Karpas-422 (cell line): Measurements from ENCODE around the gene UBA7. TPM values are rescaled to one million over a fixed set of nuclear protein-coding genes. Genes with fewer than 3 reads are reported as not detected.

Experiments used
- DNase-seq: peaks from one replicate; pipeline ENCODE4 v3.0.0-alpha.2; 2015
- H2AFZ ChIP-seq: fragments of 200-600 bp; sonication (generic); 2 replicates; pipeline ENCODE4 v1.6.1; 2014; ENCODE audit warnings: antibody characterized with exemption, low read length, mixed read lengths
- H3K27ac ChIP-seq: fragments of 200-600 bp; sonication (generic); 2 replicates; pipeline ENCODE4 v1.5.1; 2014; ENCODE audit warnings: mild to moderate bottlenecking, low read length, moderate library complexity
- H3K27me3 ChIP-seq: fragments of 200-600 bp; sonication (generic); 2 replicates; pipeline ENCODE4 v1.6.1; 2014; ENCODE audit warnings: low read length, mixed read lengths
- H3K36me3 ChIP-seq: fragments of 200-600 bp; sonication (generic); 2 replicates; pipeline ENCODE4 v1.6.1; 2014; ENCODE audit warnings: low read length, mixed read lengths; ENCODE audit not compliant: insufficient read depth
- H3K4me1 ChIP-seq: fragments of 200-600 bp; sonication (generic); 2 replicates; pipeline ENCODE4 v1.6.1; 2014; ENCODE audit warnings: mild to moderate bottlenecking, low read length, mixed read lengths
- H3K4me2 ChIP-seq: fragments of 200-600 bp; sonication (generic); 2 replicates; pipeline ENCODE4 v1.6.1; 2014; ENCODE audit warnings: low read length, low read depth, mild to moderate bottlenecking; ENCODE audit not compliant: poor library complexity, severe bottlenecking
- H3K4me3 ChIP-seq: fragments of 200-600 bp; sonication (generic); 2 replicates; pipeline ENCODE4 v1.5.1; 2014; ENCODE audit warnings: mild to moderate bottlenecking, antibody characterized with exemption, low read length, mixed read lengths
- H3K79me2 ChIP-seq: fragments of 200-600 bp; sonication (generic); 2 replicates; pipeline ENCODE4 v1.6.1; 2014; ENCODE audit warnings: mild to moderate bottlenecking, low read length, mixed read lengths
- H3K9ac ChIP-seq: fragments of 200-600 bp; sonication (generic); 2 replicates; pipeline ENCODE4 v1.6.0; 2014; ENCODE audit warnings: low read length
- H3K9me2 ChIP-seq: fragments of 200-600 bp; sonication (generic), shearing (Covaris generic); replicated peaks from 2 replicates; pipeline ENCODE4 v1.6.0; 2014; ENCODE audit warnings: mild to moderate bottlenecking, low read length, moderate library complexity; ENCODE audit not compliant: insufficient read depth
- H3K9me3 ChIP-seq: fragments of 300-700, 200-600 bp; sonication (generic); 2 replicates; pipeline ENCODE4 v1.6.1; 2014; ENCODE audit warnings: low read length, mixed read lengths
- H4K20me1 ChIP-seq: fragments of 200-600 bp; sonication (generic); 2 replicates; pipeline ENCODE4 v1.6.1; 2014; ENCODE audit warnings: mild to moderate bottlenecking, antibody characterized with exemption, low read length, low read depth; ENCODE audit not compliant: insufficient read depth
- total RNA-seq: library from RNA; depleted of rRNA; stranded (reverse); fragments of >200 nt; shearing (Covaris generic); gene quantifications from 2 replicates; pipeline ENCODE4 v1.2.3, GENCODE V29; 2014; ENCODE audit warnings: low replicate concordance

Gene UBA7
- total RNA-seq, 1 experiment from 2014 or later: 10.5 TPM

GRCh38 chr3:49775538-49775937, 38.2 kb downstream of the UBA7 start:
- Histone ChIP-seq H4K20me1 (no peaks in the 10 kb centered on the region), H3K36me3 (peaks cover 2% of the 10 kb centered on the region; the same call in 1 of the 2 replicates), H2AFZ (no peak overlapping the region), H3K79me2 (peaks cover 89% of the 10 kb centered on the region), H3K9me2 (no peaks in the 10 kb centered on the region), H3K27ac (no peak overlapping the region), H3K4me1 (no peaks in the 10 kb centered on the region), H3K9ac (no peak overlapping the region), H3K27me3 (no peaks in the 10 kb centered on the region), H3K4me2 (no peak overlapping the region), H3K9me3 (no peaks in the 10 kb centered on the region), H3K4me3 (no peak overlapping the region)
- no peak for DNase-seq

- Histone ChIP-seq H4K20me1 (no peaks in the 10 kb centered on the region), H3K9me2 (no peaks in the 10 kb centered on the region), H3K9ac (no peak overlapping the region), H3K9me3 (no peaks in the 10 kb centered on the region), H3K79me2 (peaks cover 92% of the 10 kb centered on the region), H3K4me1 (peaks cover 5% of the 10 kb centered on the region), H3K27me3 (no peaks in the 10 kb centered on the region), H3K36me3 (peaks cover 7% of the 10 kb centered on the region; the same call in 1 of the 2 replicates), H2AFZ (no peak overlapping the region), H3K4me3 (no peak overlapping the region), H3K27ac (no peak overlapping the region), H3K4me2 (no peak overlapping the region)
- DNase-seq: no peak
These were observed 41.0 kb downstream of the UBA7 start for GRCh38 chr3:49772703-49773102.

GRCh38 chr3:49771340-49771938, 42.3 kb downstream of the UBA7 start:
- Histone ChIP-seq H3K4me1 (peaks cover 8% of the 10 kb centered on the region), H4K20me1 (no peaks in the 10 kb centered on the region), H2AFZ (no peak overlapping the region), H3K9me2 (no peaks in the 10 kb centered on the region), H3K9ac (no peak overlapping the region), H3K27me3 (no peaks in the 10 kb centered on the region), H3K27ac (no peak overlapping the region), H3K9me3 (no peaks in the 10 kb centered on the region), H3K4me3 (no peak overlapping the region), H3K36me3 (peaks cover 7% of the 10 kb centered on the region; the same call in 1 of the 2 replicates), H3K79me2 (peaks cover 96% of the 10 kb centered on the region), H3K4me2 (no peak overlapping the region)
- DNase-seq: no peak

- Histone ChIP-seq H3K9ac (no peak overlapping the region), H3K4me1 (peaks cover 8% of the 10 kb centered on the region), H3K27me3 (no peaks in the 10 kb centered on the region), H3K4me3 (no peak overlapping the region), H3K9me2 (no peaks in the 10 kb centered on the region), H3K4me2 (no peak overlapping the region), H4K20me1 (no peaks in the 10 kb centered on the region), H3K9me3 (no peaks in the 10 kb centered on the region), H2AFZ (no peak overlapping the region), H3K79me2 (peaks cover 95% of the 10 kb centered on the region), H3K36me3 (peaks cover 7% of the 10 kb centered on the region; the same call in 1 of the 2 replicates), H3K27ac (no peak overlapping the region)
- no peak for DNase-seq
These were observed 43.8 kb downstream of the UBA7 start for GRCh38 chr3:49769926-49770325.

- Histone ChIP-seq H4K20me1 (no peaks in the 10 kb centered on the region), H3K4me1 (peaks cover 8% of the 10 kb centered on the region), H3K36me3 (peaks cover 7% of the 10 kb centered on the region; the same call in 1 of the 2 replicates), H2AFZ (no peak overlapping the region), H3K4me3 (no peak overlapping the region), H3K4me2 (no peak overlapping the region), H3K9me3 (no peaks in the 10 kb centered on the region), H3K9me2 (no peaks in the 10 kb centered on the region), H3K27ac (no peak overlapping the region), H3K27me3 (no peaks in the 10 kb centered on the region), H3K79me2 (peaks cover 95% of the 10 kb centered on the region), H3K9ac (no peak overlapping the region)
- DNase-seq: no peak
These were observed 44.4 kb downstream of the UBA7 start for GRCh38 chr3:49769286-49769915.

- no peaks in the 10 kb centered on the region for H3K27me3 ChIP-seq
- H3K4me3 ChIP-seq: no peak overlapping the region
- H3K4me1 ChIP-seq: peaks cover 8% of the 10 kb centered on the region
- no peaks in the 10 kb centered on the region; the same call in 1 of the 2 replicates for H3K36me3 ChIP-seq
- H4K20me1 ChIP-seq: no peaks in the 10 kb centered on the region
- H3K27ac ChIP-seq: no peak overlapping the region
- H3K79me2 ChIP-seq: peaks cover 85% of the 10 kb centered on the region
- no peaks in the 10 kb centered on the region for H3K9me2 ChIP-seq
- H3K9me3 ChIP-seq: no peaks in the 10 kb centered on the region
- no peak for DNase-seq
- no peak overlapping the region for H2AFZ ChIP-seq
- no peak overlapping the region for H3K4me2 ChIP-seq
- H3K9ac ChIP-seq: no peak overlapping the region
These were observed 49.8 kb downstream of the UBA7 start for GRCh38 chr3:49763981-49764380.

- Histone ChIP-seq H3K79me2 (peaks cover 85% of the 10 kb centered on the region), H4K20me1 (no peaks in the 10 kb centered on the region)
These were observed 52.1 kb downstream of the UBA7 start for GRCh38 chr3:49761661-49762060.

GRCh38 chr3:49759226-49759625, 54.5 kb downstream of the UBA7 start:
- Histone ChIP-seq H2AFZ (no peak overlapping the region), H3K9ac (no peak overlapping the region), H3K4me3 (no peak overlapping the region), H3K4me2 (no peak overlapping the region), H3K27me3 (no peaks in the 10 kb centered on the region), H4K20me1 (no peaks in the 10 kb centered on the region), H3K79me2 (peaks cover 86% of the 10 kb centered on the region), H3K9me2 (no peaks in the 10 kb centered on the region), H3K36me3 (no peaks in the 10 kb centered on the region), H3K9me3 (no peaks in the 10 kb centered on the region), H3K4me1 (no peaks in the 10 kb centered on the region), H3K27ac (no peak overlapping the region)
- no peak for DNase-seq

More at GRCh38 chr3:49761661-49762060, 52.1 kb downstream of the UBA7 start:
- Histone ChIP-seq H3K9me3 (no peaks in the 10 kb centered on the region), H2AFZ (no peak overlapping the region), H3K9ac (no peak overlapping the region), H3K4me1 (no peaks in the 10 kb centered on the region), H3K4me2 (no peak overlapping the region), H3K4me3 (no peak overlapping the region), H3K27ac (no peak overlapping the region), H3K27me3 (no peaks in the 10 kb centered on the region), H3K36me3 (no peaks in the 10 kb centered on the region), H3K9me2 (no peaks in the 10 kb centered on the region)
- DNase-seq: no peak
